Measurements from ENCODE around the gene RNF38. TPM values are rescaled to one million over a fixed set of nuclear protein-coding genes. Genes with fewer than 3 reads are reported as not detected.
"Not testable (repeated sequence)": the region's sequence is repeated elsewhere in the genome, so short reads cannot be mapped to it uniquely, and the experiment has no call there.

The RNF38 gene
- 20.1 TPM for total RNA-seq
- long read RNA-seq, full-length matches to known transcripts = 6 of 13 reads
- long read RNA-seq, partial matches to known transcripts = 3 of 13 reads
- long read RNA-seq, other reads (novel, unspliced or antisense) = 4 of 13 reads

- ATAC-seq (ENCODE audit: poor library complexity) (no peak), DNase-seq (no peak)
- intact Hi-C loops (cut with DNase I) = no loop called here
These were observed at the start of gene RNF38 for GRCh38 chr9:36399980-36400331. RNF38 (minus strand) TSS chr9:36400269; CDS start chr9:36400108, 161 bp downstream.

GRCh38 chr9:36448555-36448954 lies 48.5 kb upstream of the RNF38 start:
- peak; percentile 38 for ATAC-seq (ENCODE audit: poor library complexity)
- intact Hi-C loops (cut with DNase I) = loop anchor here (5.0 kb wide), 1 partner anchor 41 kb away; no protein-coding TSS in a partner anchor
- peak; percentile 46 for DNase-seq

- DNase-seq (no peak), ATAC-seq (ENCODE audit: poor library complexity) (no peak)
- intact Hi-C loops (cut with DNase I) = loop anchor here (5.0 kb wide), 1 partner anchor 41 kb away; no protein-coding TSS in a partner anchor
These were observed 47.9 kb upstream of the RNF38 start for GRCh38 chr9:36448017-36448416.

- intact Hi-C loops (cut with DNase I) = loop anchor here (5.0 kb wide), 1 partner anchor 39 kb away; no protein-coding TSS in a partner anchor
- DNase-seq; ATAC-seq (ENCODE audit: poor library complexity): not testable (repeated sequence)
These were observed 46.6 kb upstream of the RNF38 start for GRCh38 chr9:36446678-36447077.

- intact Hi-C loops (cut with DNase I) = loop anchor here (5.0 kb wide), 1 partner anchor 39 kb away; no protein-coding TSS in a partner anchor
- DNase-seq (no peak), ATAC-seq (ENCODE audit: poor library complexity) (no peak)
These were observed 45.8 kb upstream of the RNF38 start for GRCh38 chr9:36445800-36446361.

GRCh38 chr9:36444203-36444602 lies 44.1 kb upstream of the RNF38 start:
- ATAC-seq (ENCODE audit: poor library complexity) (no peak), DNase-seq (no peak)
- intact Hi-C loops (cut with DNase I) = no loop called here

- no peak for ATAC-seq (ENCODE audit: poor library complexity)
- DNase-seq = no peak
- intact Hi-C loops (cut with DNase I) = no loop called here
These were observed 43.5 kb upstream of the RNF38 start for GRCh38 chr9:36443581-36443980.

- DNase-seq = no peak
- peak; percentile 39 for ATAC-seq (ENCODE audit: poor library complexity)
- intact Hi-C loops (cut with DNase I) = no loop called here
These were observed 42.6 kb upstream of the RNF38 start for GRCh38 chr9:36442710-36443109.

- no peak for DNase-seq
- no peak for ATAC-seq (ENCODE audit: poor library complexity)
- intact Hi-C loops (cut with DNase I) = no loop called here
These were observed 41.9 kb upstream of the RNF38 start for GRCh38 chr9:36441966-36442365.

GRCh38 chr9:36438536-36439236 lies 38.6 kb upstream of the RNF38 start:
- no peak for ATAC-seq (ENCODE audit: poor library complexity)

GRCh38 chr9:36437790-36438189 lies 37.7 kb upstream of the RNF38 start:
- DNase-seq (no peak), ATAC-seq (ENCODE audit: poor library complexity) (no peak)
- intact Hi-C loops (cut with DNase I) = no loop called here

More at GRCh38 chr9:36438536-36439236, 38.6 kb upstream of the RNF38 start:
- intact Hi-C loops (cut with DNase I) = no loop called here
- DNase-seq = no peak

- DNase-seq (peak; percentile 57), ATAC-seq (ENCODE audit: poor library complexity) (peak; percentile 85)
- intact Hi-C loops (cut with DNase I) = no loop called here
These were observed 36.8 kb upstream of the RNF38 start for GRCh38 chr9:36436909-36437308.

- ATAC-seq (ENCODE audit: poor library complexity) (no peak), DNase-seq (no peak)
- intact Hi-C loops (cut with DNase I) = no loop called here
These were observed 33.3 kb upstream of the RNF38 start for GRCh38 chr9:36433386-36433785.

GRCh38 chr9:36431078-36431477 lies 31.0 kb upstream of the RNF38 start:
- intact Hi-C loops (cut with DNase I) = no loop called here
- DNase-seq = no peak
- ATAC-seq (ENCODE audit: poor library complexity) = no peak

GRCh38 chr9:36426945-36427344 lies 26.9 kb upstream of the RNF38 start:
- intact Hi-C loops (cut with DNase I) = no loop called here
- DNase-seq = no peak
- no peak for ATAC-seq (ENCODE audit: poor library complexity)

- DNase-seq (no peak), ATAC-seq (ENCODE audit: poor library complexity) (no peak)
- intact Hi-C loops (cut with DNase I) = no loop called here
These were observed 26.3 kb upstream of the RNF38 start for GRCh38 chr9:36426348-36426747.

- DNase-seq = no peak
- intact Hi-C loops (cut with DNase I) = no loop called here
- no peak for ATAC-seq (ENCODE audit: poor library complexity)
These were observed 24.4 kb upstream of the RNF38 start for GRCh38 chr9:36424289-36425055.

GRCh38 chr9:36423206-36423605 lies 23.1 kb upstream of the RNF38 start:
- ATAC-seq (ENCODE audit: poor library complexity) (no peak), DNase-seq (no peak)
- intact Hi-C loops (cut with DNase I) = no loop called here

- intact Hi-C loops (cut with DNase I) = no loop called here
- DNase-seq = no peak
- ATAC-seq (ENCODE audit: poor library complexity) = no peak
These were observed 16.8 kb upstream of the RNF38 start for GRCh38 chr9:36416890-36417289.

All from Right ventricle myocardium superior (tissue), 1 donor.